IMR-90 (cell line): Measurements from ENCODE around the gene DLG4. TPM values are rescaled to one million over a fixed set of nuclear protein-coding genes. Genes with fewer than 3 reads are reported as not detected.
A peak's percentile ranks its signal among the peaks of the same experiment; 100 is the strongest.

Source experiments
- ATAC-seq: fragments of 200-7000 bp; cut with Tn5 transposase; 2 replicates; pipeline ENCODE4 v1.9.1; 2020; ENCODE audit warnings: low read depth, mild to moderate bottlenecking, moderate library complexity
- BruUV-seq: library from RNA; stranded (reverse); fragments of 400-500 nt; replicated peaks from 2 replicates; lab custom pipeline; 2021; lab: Mats Ljungman, UMichigan
- CTCF ChIA-PET: fragments of 300-600 bp; formaldehyde crosslinking; extraction: SDS; loops from one replicate; lab custom pipeline; 2021; ENCODE audit warnings: antibody characterized with exemption; lab: Yijun Ruan, JAX
- POLR2A ChIA-PET: fragments of 300-600 bp; sonication (Branson Sonifier 250); formaldehyde crosslinking; loops from one replicate; lab custom pipeline; 2022; ENCODE audit warnings: antibody characterized with exemption; ENCODE audit not compliant: unreplicated experiment; lab: Charles Lee
- DNase-seq: peaks from one replicate; pipeline ENCODE4 v3.0.0; 2013
- H2AFZ ChIP-seq: replicated peaks from 2 replicates; pipeline ENCODE3; 2013; ENCODE audit warnings: low read length, mild to moderate bottlenecking; ENCODE audit not compliant: poor library complexity
- H2AK5ac ChIP-seq: 2 replicates; pipeline ENCODE4 v1.6.1; 2013; ENCODE audit warnings: low read depth, low read length, inconsistent platforms
- H2AK9ac ChIP-seq: replicated peaks from 2 replicates; pipeline ENCODE3; 2013; ENCODE audit warnings: mild to moderate bottlenecking, low read depth, low read length, moderate library complexity; ENCODE audit not compliant: poor library complexity
- H2BK120ac ChIP-seq: 2 replicates; pipeline ENCODE4 v1.6.1; 2013; ENCODE audit warnings: low read depth, low read length, inconsistent platforms
- H2BK15ac ChIP-seq: 3 replicates; pipeline ENCODE4 v1.6.1; 2013; ENCODE audit warnings: low read depth, low read length, inconsistent platforms
- H2BK20ac ChIP-seq: 2 replicates; pipeline ENCODE4 v1.6.1; 2013; ENCODE audit warnings: low read depth, mild to moderate bottlenecking, inconsistent platforms, low read length, moderate library complexity
- H2BK5ac ChIP-seq: 2 replicates; pipeline ENCODE4 v1.6.1; 2013; ENCODE audit warnings: mild to moderate bottlenecking, low read depth, low read length, inconsistent platforms; ENCODE audit not compliant: poor library complexity, severe bottlenecking
- H3K14ac ChIP-seq: replicated peaks from 2 replicates; pipeline ENCODE4 v1.6.1; 2013; ENCODE audit warnings: low read depth, low read length, inconsistent platforms
- H3K18ac ChIP-seq: 2 replicates; pipeline ENCODE4 v1.6.1; 2013; ENCODE audit warnings: low read depth, low read length, control low read depth
- H3K23ac ChIP-seq: 2 replicates; pipeline ENCODE4 v1.6.1; 2013; ENCODE audit warnings: low read depth, low read length, inconsistent platforms
- H3K27ac ChIP-seq: 2 replicates; pipeline ENCODE4 v1.5.1; 2013; ENCODE audit warnings: mild to moderate bottlenecking, control low read depth, low read length; ENCODE audit not compliant: insufficient read depth
- H3K27me3 ChIP-seq: 2 replicates; pipeline ENCODE4 v1.6.1; 2013; ENCODE audit warnings: low read length; ENCODE audit not compliant: control insufficient read depth, insufficient read depth
- H3K36me3 ChIP-seq: 2 replicates; pipeline ENCODE4 v1.6.1; 2013; ENCODE audit warnings: low read length, mixed read lengths; ENCODE audit not compliant: control insufficient read depth, insufficient read depth
- H3K4ac ChIP-seq: 2 replicates; pipeline ENCODE4 v1.6.1; 2013; ENCODE audit warnings: low read depth, low read length, inconsistent platforms
- H3K4me1 ChIP-seq: 2 replicates; pipeline ENCODE4 v1.6.1; 2013; ENCODE audit warnings: low read length, mixed read lengths; ENCODE audit not compliant: control insufficient read depth, insufficient read depth
- H3K4me2 ChIP-seq: 2 replicates; pipeline ENCODE4 v1.6.1; 2013; ENCODE audit warnings: low read depth, mild to moderate bottlenecking, control low read depth, low read length, moderate library complexity
- H3K4me3 ChIP-seq: 2 replicates; pipeline ENCODE4 v1.5.1; 2013; ENCODE audit warnings: low read depth, mild to moderate bottlenecking, control low read depth, low read length, moderate library complexity; ENCODE audit not compliant: insufficient read depth
- H3K56ac ChIP-seq: 2 replicates; pipeline ENCODE4 v1.6.1; 2013; ENCODE audit warnings: low read length, inconsistent platforms; ENCODE audit not compliant: insufficient read depth; ENCODE audit errors: extremely low read depth
- H3K79me1 ChIP-seq, 2 experiments: 2 replicates each; pipeline ENCODE4 v1.6.1; 2013; ENCODE audit warnings: low read length in 2 of 2, inconsistent platforms in 1 of 2, low read depth in 1 of 2
- H3K9ac ChIP-seq: 2 replicates; pipeline ENCODE4 v1.6.1; 2013; ENCODE audit warnings: low read depth, low read length, control low read depth
- H3K9me1 ChIP-seq: 2 replicates; pipeline ENCODE4 v1.6.1; 2013; ENCODE audit warnings: low read length, inconsistent platforms; ENCODE audit not compliant: insufficient read depth
- H3K9me3 ChIP-seq: 2 replicates; pipeline ENCODE4 v1.6.1; 2013; ENCODE audit warnings: low read length; ENCODE audit not compliant: control insufficient read depth, insufficient read depth
- H4K20me1 ChIP-seq: 2 replicates; pipeline ENCODE4 v1.6.1; 2013; ENCODE audit warnings: low read length, inconsistent platforms; ENCODE audit not compliant: insufficient read depth
- H4K5ac ChIP-seq: 2 replicates; pipeline ENCODE4 v1.6.1; 2013; ENCODE audit warnings: mild to moderate bottlenecking, low read depth, low read length, control low read depth
- H4K8ac ChIP-seq, 2 experiments: 2 replicates each; pipeline ENCODE4 v1.6.1; 2013; ENCODE audit warnings: low read depth in 2 of 2, low read length in 2 of 2, control low read depth in 1 of 2, inconsistent platforms in 1 of 2
- H4K91ac ChIP-seq: 2 replicates; pipeline ENCODE4 v1.6.1; 2013; ENCODE audit warnings: low read depth, low read length, inconsistent platforms; ENCODE audit not compliant: insufficient read depth
- BHLHE40 ChIP-seq: fragments of 150-350 bp; IDR thresholded peaks from 2 replicates; pipeline ENCODE4 v1.6.1; 2016; ENCODE audit warnings: mild to moderate bottlenecking, low read depth, low read length
- CEBPB ChIP-seq: IDR thresholded peaks from 2 replicates; pipeline ENCODE4 v1.6.1; 2012; ENCODE audit warnings: low read depth, low read length, improper control_type of control experiment
- CHD1 ChIP-seq: IDR thresholded peaks from 2 replicates; pipeline ENCODE4 v1.6.1; 2012; ENCODE audit warnings: low read depth, low read length, improper control_type of control experiment
- CTCF ChIP-seq: conservative IDR thresholded peaks from 2 replicates; pipeline ENCODE4 v1.5.1; 2012; ENCODE audit warnings: mild to moderate bottlenecking, low read depth, low read length, improper control_type of control experiment
- ELK1 ChIP-seq: fragments of 150-350 bp; IDR thresholded peaks from 2 replicates; pipeline ENCODE4 v1.6.1; 2016; ENCODE audit warnings: low read depth, mild to moderate bottlenecking, low read length, moderate library complexity, borderline replicate concordance
- FOS ChIP-seq: fragments of 150-350 bp; IDR thresholded peaks from 2 replicates; pipeline ENCODE4 v1.6.1; 2016; ENCODE audit warnings: low read depth, low read length
- MAFK ChIP-seq: IDR thresholded peaks from 2 replicates; pipeline ENCODE4 v1.6.1; 2012; ENCODE audit warnings: low read depth, low read length, improper control_type of control experiment
- MAZ ChIP-seq: IDR thresholded peaks from 2 replicates; pipeline ENCODE4 v1.6.1; 2012; ENCODE audit warnings: low read depth, mild to moderate bottlenecking, low read length, improper control_type of control experiment, moderate library complexity, borderline replicate concordance
- MXI1 ChIP-seq: IDR thresholded peaks from 2 replicates; pipeline ENCODE4 v1.6.1; 2012; ENCODE audit warnings: low read depth, mild to moderate bottlenecking, low read length, moderate library complexity, borderline replicate concordance
- NFE2L2 ChIP-seq: fragments of 150-350 bp; IDR thresholded peaks from 2 replicates; pipeline ENCODE4 v1.6.1; 2016; ENCODE audit warnings: low read depth, mild to moderate bottlenecking, low read length
- RAD21 ChIP-seq: IDR thresholded peaks from 2 replicates; pipeline ENCODE4 v1.6.1; 2012; ENCODE audit warnings: low read length, improper control_type of control experiment
- RCOR1 ChIP-seq: IDR thresholded peaks from 2 replicates; pipeline ENCODE4 v1.6.1; 2012; ENCODE audit warnings: mild to moderate bottlenecking, low read length, improper control_type of control experiment; ENCODE audit not compliant: insufficient replicate concordance
- RFX5 ChIP-seq: IDR thresholded peaks from 2 replicates; pipeline ENCODE4 v1.8.0; 2012; ENCODE audit warnings: low read depth, mild to moderate bottlenecking, low read length, moderate library complexity
- SMC3 ChIP-seq: fragments of 150-350 bp; IDR thresholded peaks from 2 replicates; pipeline ENCODE4 v1.6.1; 2016; ENCODE audit warnings: low read depth, mild to moderate bottlenecking, antibody characterized with exemption, low read length, moderate library complexity
- WGBS, 2 experiments: methylation state at CpG; one replicate each; pipeline versions ENCODE4 v1.1.5 to v1.1.7; 2013; ENCODE audit warnings: missing lambda C conversion rate in 2 of 2; ENCODE audit not compliant: insufficient read length in 1 of 2; ENCODE audit errors: extremely low coverage in 2 of 2; 5-methylcytosine and 5-hydroxymethylcytosine counted together
- dilution Hi-C: fragments of 300-500 bp; cut with HindIII; formaldehyde crosslinking; loops from one replicate; pipeline ENCODE4 v1.14.3; 2018; ENCODE audit warnings: low sequenced_read_pairs; ENCODE audit not compliant: unreplicated experiment
- in situ Hi-C: fragments of 300-500 bp; cut with MboI; formaldehyde crosslinking; loops from 3 replicates; pipeline ENCODE4 v1.14.3; 2019; ENCODE audit warnings: low sequenced_read_pairs, inconsistent platforms, mixed read lengths
- intact Hi-C: fragments of 100-400 bp; cut with micrococcal nuclease; formaldehyde crosslinking; loops from 2 replicates; pipeline ENCODE4 v1.10.0; 2022
- polyA plus RNA-seq, 3 experiments: library from polyadenylated mRNA; depleted of rRNA; stranded (reverse); fragments of >200 nt; gene quantifications; 2 replicates each; pipeline ENCODE4 v1.2.3, GENCODE V29; 2012; ENCODE audit warnings: low replicate concordance in 1 of 3
- total RNA-seq: library from RNA; depleted of rRNA; stranded (reverse); fragments of >200 nt; gene quantifications from 2 replicates; pipeline ENCODE4 v1.2.3, GENCODE V29; 2012

Gene DLG4
- total and polyA plus RNA-seq, 2 of the 4 experiments (the other 2 are of a cell fraction), result 8.2 to 30.5 TPM

- Histone ChIP-seq H3K79me1 (peaks cover 5 to 46% of the 10 kb centered on the region in 2 experiments; a peak in 3 of 4 replicates), H3K4ac (no peak overlapping the region), H3K36me3 (peaks cover 17% of the 10 kb centered on the region), H3K56ac (no peak overlapping the region), H2BK5ac (no peak overlapping the region), H3K4me1 (peaks cover 8% of the 10 kb centered on the region), H4K91ac (no peak overlapping the region), H2BK120ac (no peak overlapping the region), H2AK5ac (0 out of 2 replicates have a peak overlapping the region, but pooled peaks have one; percentile 18), H2AFZ (no peak overlapping the region), H4K5ac (no peak overlapping the region), H3K4me3 (no peak overlapping the region), H2BK15ac (no peak overlapping the region), H3K27ac (no peak overlapping the region), H3K18ac (no peak overlapping the region), H3K27me3 (no peaks in the 10 kb centered on the region), H3K9me3 (no peaks in the 10 kb centered on the region), H3K9me1 (peaks cover 10% of the 10 kb centered on the region), H3K23ac (peak overlapping the region; percentile 68), H2BK20ac (no peak overlapping the region), H4K20me1 (peaks cover 9% of the 10 kb centered on the region; the same call in 1 of the 2 replicates), H3K14ac (no peak overlapping the region), H3K4me2 (no peak overlapping the region), H3K9ac (no peak overlapping the region), H4K8ac (no peak overlapping the region), H2AK9ac (no peak overlapping the region)
- WGBS, 2 experiments, result no CpG with 5 or more reads among the region's 4 CpGs
- POLR2A ChIA-PET, result interaction anchor here (0.6 kb wide), 2 partner anchors 10 to 19 kb away, joined by 3 to 6 read pairs; no protein-coding TSS in a partner anchor
- ATAC-seq (no peak), DNase-seq (no peak)
- no TSS peak for BruUV-seq
- TF ChIP-seq MAFK (no peak), FOS (no peak), MXI1 (no peak), BHLHE40 (no peak), RCOR1 (no peak), CHD1 (no peak), NFE2L2 (no peak), RAD21 (no peak), MAZ (no peak), RFX5 (no peak), ELK1 (no peak), CTCF (no peak), SMC3 (no peak), CEBPB (no peak)
- intact Hi-C loops (no loop called here), dilution Hi-C loops (no loop called here), in situ Hi-C loops (loop anchor here (25.0 kb wide), 1 partner anchor 914 kb away; the partner anchor contains the start of genes PER1 and VAMP2)
- CTCF ChIA-PET, result no interaction called here
These were observed 29.2 kb upstream of the DLG4 start for GRCh38 chr17:7248796-7249195.
